ENCODE results near the gene FAM227B.
"Not testable (repeated sequence)": the region's sequence is repeated elsewhere in the genome, so short reads cannot be mapped to it uniquely, and the experiment has no call there.

The FAM227B gene

DNA sequence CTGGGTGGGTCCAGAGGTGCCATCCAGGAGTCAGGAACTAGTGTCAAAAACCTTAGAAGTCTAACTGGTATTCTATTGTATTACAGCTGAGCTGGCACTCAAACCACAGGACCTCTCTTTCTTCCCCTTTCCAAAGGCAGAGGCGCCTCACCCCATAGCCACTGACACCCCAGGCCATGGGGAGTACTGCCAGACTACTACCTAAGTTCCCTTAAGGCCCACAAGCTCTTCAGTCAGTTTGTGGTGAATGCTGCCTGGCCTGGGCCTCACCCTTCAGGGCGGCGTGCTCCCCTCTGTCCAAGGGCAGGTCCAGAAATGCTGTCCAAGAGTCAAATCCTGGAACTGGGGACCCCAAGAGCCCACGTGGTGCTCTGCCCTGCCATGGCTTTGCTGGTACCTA lies 240.6 kb downstream of the FAM227B start:
- TF ChIP-seq, protein P1, sequence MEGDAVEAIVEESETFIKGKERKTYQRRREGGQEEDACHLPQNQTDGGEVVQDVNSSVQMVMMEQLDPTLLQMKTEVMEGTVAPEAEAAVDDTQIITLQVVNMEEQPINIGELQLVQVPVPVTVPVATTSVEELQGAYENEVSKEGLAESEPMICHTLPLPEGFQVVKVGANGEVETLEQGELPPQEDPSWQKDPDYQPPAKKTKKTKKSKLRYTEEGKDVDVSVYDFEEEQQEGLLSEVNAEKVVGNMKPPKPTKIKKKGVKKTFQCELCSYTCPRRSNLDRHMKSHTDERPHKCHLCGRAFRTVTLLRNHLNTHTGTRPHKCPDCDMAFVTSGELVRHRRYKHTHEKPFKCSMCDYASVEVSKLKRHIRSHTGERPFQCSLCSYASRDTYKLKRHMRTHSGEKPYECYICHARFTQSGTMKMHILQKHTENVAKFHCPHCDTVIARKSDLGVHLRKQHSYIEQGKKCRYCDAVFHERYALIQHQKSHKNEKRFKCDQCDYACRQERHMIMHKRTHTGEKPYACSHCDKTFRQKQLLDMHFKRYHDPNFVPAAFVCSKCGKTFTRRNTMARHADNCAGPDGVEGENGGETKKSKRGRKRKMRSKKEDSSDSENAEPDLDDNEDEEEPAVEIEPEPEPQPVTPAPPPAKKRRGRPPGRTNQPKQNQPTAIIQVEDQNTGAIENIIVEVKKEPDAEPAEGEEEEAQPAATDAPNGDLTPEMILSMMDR (IDR thresholded peaks at IDR 0.05; ENCODE audit: low read depth, low read length) = no peak
- no peak overlapping the region for H3K4me3 ChIP-seq (ENCODE audit: low read depth, low read length)

DNA sequence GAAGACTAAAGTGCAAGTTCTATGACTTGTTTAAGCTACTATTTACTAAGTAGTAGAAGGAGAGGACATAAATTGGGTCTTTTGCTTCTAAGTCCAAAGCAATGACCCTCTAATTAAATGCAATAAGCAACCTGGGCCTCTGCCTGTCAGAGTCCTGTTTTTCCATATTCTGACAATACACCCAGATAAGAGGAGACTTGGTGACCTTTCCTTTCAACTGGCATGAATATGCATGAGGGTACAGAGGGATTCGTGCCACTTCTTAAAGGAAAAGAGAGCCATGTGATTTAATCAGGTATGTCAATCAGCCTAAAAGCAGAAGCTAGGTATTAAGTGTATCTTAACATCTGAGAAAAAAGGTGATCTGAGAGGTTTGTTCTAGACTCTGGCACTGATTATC lies 248.3 kb downstream of the FAM227B start:
- TF ChIP-seq, protein P1 (IDR thresholded peaks at IDR 0.05; ENCODE audit: low read depth, low read length) = no peak

GRCh38 chr15:49370782-49371181 lies 249.8 kb downstream of the FAM227B start:
- TF ChIP-seq, protein P1 (IDR thresholded peaks at IDR 0.05; ENCODE audit: low read depth, low read length) = no peak
- no peak overlapping the region for H3K4me3 ChIP-seq (ENCODE audit: low read depth, low read length)

More for the DNA sequence above, 248.3 kb downstream of the FAM227B start:
- H3K4me3 ChIP-seq (ENCODE audit: low read depth, low read length) = no peak overlapping the region

GRCh38 chr15:49366496-49366895 lies 254.1 kb downstream of the FAM227B start:
- TF ChIP-seq, protein P1 (IDR thresholded peaks at IDR 0.05; ENCODE audit: low read depth, low read length) = no peak
- H3K4me3 ChIP-seq (ENCODE audit: low read depth, low read length) = no peak overlapping the region

GRCh38 chr15:49361370-49361769 lies 259.2 kb downstream of the FAM227B start:
- TF ChIP-seq, protein P1 (IDR thresholded peaks at IDR 0.05; ENCODE audit: low read depth, low read length) = no peak
- no peak overlapping the region for H3K4me3 ChIP-seq (ENCODE audit: low read depth, low read length)

DNA sequence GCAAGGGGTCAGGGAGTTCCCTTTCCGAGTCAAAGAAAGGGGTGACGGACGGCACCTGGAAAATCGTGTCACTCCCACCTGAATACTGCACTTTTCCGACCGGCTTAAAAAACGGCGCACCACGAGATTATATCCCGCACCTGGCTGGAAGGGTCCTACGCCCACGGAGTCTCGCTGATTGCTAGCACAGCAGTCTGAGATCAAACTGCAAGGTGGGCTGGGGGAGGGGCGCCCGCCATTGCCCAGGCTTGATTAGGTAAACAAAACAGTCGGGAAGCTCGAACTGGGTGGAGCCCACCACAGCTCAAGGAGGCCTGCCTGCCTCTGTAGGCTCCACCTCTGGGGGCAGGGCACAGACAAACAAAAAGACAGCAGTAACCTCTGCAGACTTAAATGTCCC lies 266.2 kb downstream of the FAM227B start:
- not testable (repeated sequence) for H3K4me3 ChIP-seq (ENCODE audit: low read depth, low read length)

DNA sequence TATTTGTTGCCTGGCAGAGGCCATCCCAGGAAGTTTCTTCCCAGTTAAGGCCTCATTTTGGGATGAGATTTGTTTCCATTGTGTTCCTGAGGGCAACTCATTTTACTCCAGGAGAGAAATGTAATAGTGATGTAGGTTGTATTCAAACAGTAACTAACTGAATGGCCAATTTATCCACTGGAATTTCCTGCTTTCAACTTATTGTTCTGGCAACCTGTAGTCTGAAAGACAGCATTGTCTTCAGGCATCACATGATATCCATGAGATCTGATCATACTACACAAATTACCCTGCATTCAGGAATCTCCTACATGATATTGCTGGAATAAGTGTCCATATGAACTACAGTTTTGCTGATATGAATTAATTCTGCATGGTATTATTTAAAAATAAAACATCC lies 277.1 kb downstream of the FAM227B start:
- TF ChIP-seq, protein P1 (IDR thresholded peaks at IDR 0.05; ENCODE audit: low read depth, low read length) = no peak
- no peak overlapping the region for H3K4me3 ChIP-seq (ENCODE audit: low read depth, low read length)

DNA sequence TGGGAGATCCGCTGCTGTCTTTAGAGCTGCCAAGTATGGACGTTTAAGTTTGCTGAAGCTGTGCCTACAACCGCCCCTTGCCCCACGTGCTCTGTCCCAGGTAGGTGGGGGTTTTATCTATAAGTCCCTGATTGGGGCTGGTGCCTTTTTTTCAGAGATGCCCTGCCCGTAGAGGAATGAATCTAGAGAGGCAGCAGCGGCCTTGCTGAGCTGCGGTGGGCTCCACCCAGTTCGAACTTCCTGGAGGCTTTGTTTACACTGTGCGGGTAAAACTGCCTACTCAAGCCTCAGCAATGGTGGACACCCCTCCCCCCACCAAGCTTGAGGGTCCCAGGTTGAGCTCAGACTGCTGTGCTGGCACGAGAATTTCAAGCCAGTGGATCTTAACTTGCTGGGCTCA lies 281.0 kb downstream of the FAM227B start:
- H3K4me3 ChIP-seq (ENCODE audit: low read depth, low read length) = no peak overlapping the region
- TF ChIP-seq, protein P1 (IDR thresholded peaks at IDR 0.05; ENCODE audit: low read depth, low read length) = no peak

Data from WI38 (cell line).